HFF-Myc (cell line): ENCODE results near the gene FKTN.

ENCODE experiments used
- DNase-seq: peaks from one replicate; pipeline ENCODE4 v3.0.0-alpha.2; 2011; ENCODE audit warnings: low read depth; ENCODE audit errors: extremely low read depth
- H3K4me3 ChIP-seq: replicated peaks from 2 replicates; pipeline ENCODE4 v1.5.1; 2011; ENCODE audit warnings: low read depth, mild to moderate bottlenecking, control low read depth, low read length
- CTCF ChIP-seq: IDR thresholded peaks from 2 replicates; pipeline ENCODE4 v1.5.1; 2012; ENCODE audit warnings: mild to moderate bottlenecking, low read depth, low read length, control low read depth; ENCODE audit errors: missing control alignments

Gene FKTN

DNA sequence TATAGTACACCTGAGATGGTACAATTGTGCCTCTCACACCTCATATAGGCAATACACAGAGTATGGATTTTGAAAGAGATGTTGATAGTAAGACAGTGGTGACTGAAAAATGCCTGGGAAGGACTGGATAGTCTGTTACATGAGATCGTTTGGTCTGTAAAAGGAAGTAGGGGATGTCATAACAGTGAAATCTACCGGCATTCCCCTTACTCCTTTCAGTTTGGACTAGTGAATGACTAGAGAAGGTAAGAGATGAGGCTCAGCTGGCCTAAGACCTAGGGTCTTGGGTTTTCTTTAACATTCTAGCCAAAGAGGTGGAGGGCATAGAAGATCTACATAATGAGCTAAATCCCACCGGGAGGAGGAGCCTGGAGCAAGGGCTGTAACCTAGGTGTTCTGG is 112.4 kb downstream of the FKTN start:
- no peak for TF ChIP-seq CTCF

DNA sequence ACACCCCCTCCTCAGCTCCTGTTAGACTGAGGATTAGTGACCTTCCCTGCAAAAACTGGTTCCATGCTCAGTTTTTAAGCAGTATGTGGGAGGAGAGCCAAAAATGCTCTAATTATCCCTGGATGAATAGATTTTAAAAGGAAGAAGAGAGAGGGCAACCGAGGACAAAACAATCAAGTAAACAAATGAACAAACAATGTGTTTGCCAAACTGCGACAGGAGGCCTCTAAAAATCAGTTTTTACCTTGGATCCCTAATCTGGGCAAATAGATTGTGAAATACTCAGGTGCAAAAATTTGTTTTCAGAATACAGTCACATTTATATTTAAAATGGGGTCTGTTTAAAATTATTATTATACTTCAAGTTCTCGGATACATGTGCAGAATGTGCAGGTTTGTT is 112.8 kb downstream of the FKTN start:
- DNase-seq, result no peak
- no peak for TF ChIP-seq CTCF
- H3K4me3 ChIP-seq, result no peak overlapping the region

More for the DNA sequence above, 112.4 kb downstream of the FKTN start:
- H3K4me3 ChIP-seq, result no peak overlapping the region
- no peak for DNase-seq

- DNase-seq, result no peak
Observed at GRCh38 chr9:105672711-105673234, 114.8 kb downstream of the FKTN start.

DNA sequence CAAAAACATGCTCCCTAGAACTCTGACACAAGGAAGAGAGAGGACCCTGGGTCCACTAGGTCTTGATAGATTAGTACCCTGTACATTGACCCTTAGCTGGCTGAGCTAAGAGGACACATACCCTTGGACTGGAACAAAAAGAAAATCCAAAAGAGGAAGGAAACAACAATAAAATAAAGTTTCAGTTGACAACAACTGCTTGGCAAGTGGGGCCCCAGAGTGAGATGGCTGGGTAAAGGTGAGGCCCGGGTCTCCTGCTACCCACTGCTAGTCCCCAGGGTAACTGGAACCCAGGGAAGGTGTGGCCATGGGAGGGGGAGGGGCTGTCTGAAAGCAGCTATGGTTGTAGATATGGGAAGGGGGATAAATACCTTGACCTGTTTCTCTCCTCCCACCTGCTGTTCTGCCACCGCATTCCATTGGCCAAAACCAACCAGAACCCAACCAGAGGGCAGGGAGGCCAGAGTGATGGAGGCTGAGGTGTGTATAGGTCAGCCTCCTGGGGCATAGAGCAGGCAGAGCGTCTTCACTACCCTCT is 116.0 kb downstream of the FKTN start:
- TF ChIP-seq CTCF, result no peak
- H3K4me3 ChIP-seq, result no peak overlapping the region
- DNase-seq, result no peak

More at GRCh38 chr9:105672711-105673234, 114.8 kb downstream of the FKTN start:
- TF ChIP-seq CTCF, result no peak
- H3K4me3 ChIP-seq, result no peak overlapping the region

GRCh38 chr9:105676351-105676923 is 118.5 kb downstream of the FKTN start:
- no peak for TF ChIP-seq CTCF
- DNase-seq, result no peak
- H3K4me3 ChIP-seq, result no peak overlapping the region

DNA sequence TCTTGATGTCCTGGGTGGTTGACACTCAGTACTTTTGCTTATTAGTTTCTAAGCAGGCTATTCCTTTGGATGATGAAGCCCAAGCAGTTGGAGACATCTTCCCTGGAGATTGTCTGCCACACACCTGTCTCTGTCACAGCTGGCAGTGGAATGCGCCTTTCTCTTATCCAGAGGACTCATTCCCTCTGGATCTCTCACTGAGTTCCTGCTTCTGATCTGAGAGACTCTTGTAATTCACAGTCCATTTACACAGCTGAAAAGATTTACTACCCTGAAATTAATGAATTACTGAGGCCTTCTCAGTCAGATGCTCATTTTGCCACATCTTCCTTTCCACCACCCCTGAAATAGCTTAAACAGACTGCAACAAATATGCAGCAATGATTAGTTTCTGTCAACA is 120.2 kb downstream of the FKTN start:
- H3K4me3 ChIP-seq, result no peak overlapping the region
- TF ChIP-seq CTCF, result no peak
- DNase-seq, result no peak
